SKM-1 treated with dmso at 0.1 percent for 144 hours (cell line): ENCODE results near the gene ELL2.
A peak's percentile ranks its signal among the peaks of the same experiment; 100 is the strongest.

Experiments
- DNase-seq: peaks from one replicate; lab custom pipeline; 2025; ENCODE audit not compliant: unreplicated experiment; lab: John Stamatoyannopoulos, UW

The ELL2 gene

GRCh38 chr5:95884017-95884325, 77.7 kb downstream of the ELL2 start:
- DNase-seq = no peak

- no peak for DNase-seq
Measured at GRCh38 chr5:95883185-95884016, 78.2 kb downstream of the ELL2 start.

- DNase-seq = no peak
Measured at GRCh38 chr5:95881833-95882232, 79.8 kb downstream of the ELL2 start.

GRCh38 chr5:95880081-95880926, 81.3 kb downstream of the ELL2 start:
- no peak for DNase-seq

GRCh38 chr5:95879661-95880060, 82.0 kb downstream of the ELL2 start:
- no peak for DNase-seq

GRCh38 chr5:95878417-95879323, 83.0 kb downstream of the ELL2 start:
- DNase-seq = no peak

GRCh38 chr5:95876782-95877181, 84.9 kb downstream of the ELL2 start:
- no peak for DNase-seq

GRCh38 chr5:95874246-95874645, 87.4 kb downstream of the ELL2 start:
- no peak for DNase-seq

GRCh38 chr5:95873351-95873750, 88.3 kb downstream of the ELL2 start:
- no peak for DNase-seq

- no peak for DNase-seq
Measured at GRCh38 chr5:95872346-95873268, 89.0 kb downstream of the ELL2 start.

GRCh38 chr5:95871146-95871806, 90.4 kb downstream of the ELL2 start:
- DNase-seq = no peak

- peak; percentile 80 for DNase-seq
Measured at GRCh38 chr5:95870105-95870672, 91.5 kb downstream of the ELL2 start.

GRCh38 chr5:95869173-95869855, 92.3 kb downstream of the ELL2 start:
- DNase-seq = peak; percentile 70

- DNase-seq = no peak
Measured at GRCh38 chr5:95868136-95868535, 93.5 kb downstream of the ELL2 start.

- no peak for DNase-seq
Measured at GRCh38 chr5:95866435-95867040, 95.1 kb downstream of the ELL2 start.

- DNase-seq = no peak
Measured at GRCh38 chr5:95864944-95865504, 96.6 kb downstream of the ELL2 start.

GRCh38 chr5:95864456-95864855, 97.2 kb downstream of the ELL2 start:
- no peak for DNase-seq

- peak; percentile 45 for DNase-seq
Measured at GRCh38 chr5:95863383-95863757, 98.3 kb downstream of the ELL2 start.
